ENCODE measurements around the gene CLMN.
"Not testable (repeated sequence)": the region's sequence is repeated elsewhere in the genome, so short reads cannot be mapped to it uniquely, and the experiment has no call there.

CLMN gene

GRCh38 chr14:95215094-95215725 is 104.5 kb downstream of the CLMN start:
- DNase-seq = no peak

- DNase-seq = no peak
These were observed 105.9 kb downstream of the CLMN start for GRCh38 chr14:95213774-95214173.

GRCh38 chr14:95211721-95212504 is 107.8 kb downstream of the CLMN start:
- DNase-seq = no peak

DNA sequence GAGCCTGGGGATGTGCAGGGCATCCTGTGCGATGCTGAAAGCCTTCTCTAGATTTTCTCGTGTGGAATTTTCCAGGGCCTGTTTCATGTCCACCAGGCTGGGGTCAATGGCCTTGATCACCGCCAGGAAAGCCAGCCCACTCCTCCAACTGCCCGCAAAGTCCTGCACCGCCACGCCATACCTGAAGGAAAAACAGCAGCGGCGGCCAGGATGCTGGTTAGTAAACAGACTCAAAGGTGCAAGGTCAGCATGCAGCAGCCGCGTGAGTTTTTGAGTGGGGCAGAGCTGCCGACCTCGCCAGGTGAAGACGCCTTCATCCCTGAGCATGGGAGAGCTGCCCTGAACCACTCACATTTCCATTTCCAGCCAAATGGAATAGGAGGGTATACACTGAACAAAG is 109.0 kb downstream of the CLMN start:
- DNase-seq = no peak

DNA sequence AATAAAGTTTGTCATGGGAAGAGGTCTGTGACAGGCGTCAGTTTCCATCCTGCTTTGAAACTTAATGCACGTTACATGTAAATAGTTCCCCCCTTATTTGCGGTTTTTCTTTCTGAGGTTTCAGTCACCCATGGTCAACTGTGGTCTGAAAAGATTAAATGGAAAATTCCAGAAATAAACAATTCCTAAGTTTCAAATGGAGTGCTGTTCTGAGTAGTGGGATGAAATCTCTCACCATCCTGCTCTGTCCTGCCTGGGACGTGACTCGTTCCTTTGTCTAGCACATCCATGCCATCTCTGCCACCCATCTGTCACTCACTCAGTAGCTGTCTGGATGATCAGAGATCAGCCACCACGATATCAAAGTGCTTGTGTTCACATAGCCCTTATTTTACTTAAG is 111.1 kb downstream of the CLMN start:
- no peak for DNase-seq

DNA sequence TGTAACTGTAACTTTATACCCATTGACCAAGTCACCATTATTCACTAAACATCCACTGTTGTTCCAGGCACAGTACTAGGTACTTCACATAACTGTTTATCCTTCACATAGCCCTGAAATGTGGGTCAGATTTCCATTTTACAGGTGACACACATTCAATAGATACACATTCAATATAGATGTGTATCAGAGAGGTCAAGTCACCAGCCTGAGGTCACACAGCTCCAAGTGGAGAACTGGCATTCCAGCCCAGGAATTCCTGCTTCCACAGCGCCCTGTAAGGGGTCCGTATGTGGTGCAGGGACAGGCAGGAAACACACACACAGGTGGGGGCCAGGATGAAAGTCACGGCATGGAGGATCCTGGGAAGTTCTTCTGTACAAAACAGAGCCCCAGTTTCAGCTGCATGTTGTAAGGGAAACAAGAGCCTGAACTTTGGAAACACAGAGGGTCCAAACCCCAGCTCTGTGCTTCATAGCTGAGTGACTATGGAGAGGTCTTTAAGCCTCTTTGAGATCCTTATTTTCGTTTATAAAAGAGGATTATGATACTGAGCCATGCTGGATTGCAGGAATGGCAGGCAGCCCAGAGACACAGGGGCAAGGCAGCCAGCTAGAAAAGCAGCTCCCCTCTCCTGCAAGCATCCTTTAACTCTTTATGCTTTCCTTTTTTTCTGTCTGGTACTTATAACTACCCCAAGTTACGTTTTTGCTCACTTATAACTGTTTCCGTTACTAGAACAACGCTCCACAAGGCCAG is 112.1 kb downstream of the CLMN start:
- DNase-seq = no peak

GRCh38 chr14:95206534-95206933 is 113.2 kb downstream of the CLMN start:
- no peak for DNase-seq

DNA sequence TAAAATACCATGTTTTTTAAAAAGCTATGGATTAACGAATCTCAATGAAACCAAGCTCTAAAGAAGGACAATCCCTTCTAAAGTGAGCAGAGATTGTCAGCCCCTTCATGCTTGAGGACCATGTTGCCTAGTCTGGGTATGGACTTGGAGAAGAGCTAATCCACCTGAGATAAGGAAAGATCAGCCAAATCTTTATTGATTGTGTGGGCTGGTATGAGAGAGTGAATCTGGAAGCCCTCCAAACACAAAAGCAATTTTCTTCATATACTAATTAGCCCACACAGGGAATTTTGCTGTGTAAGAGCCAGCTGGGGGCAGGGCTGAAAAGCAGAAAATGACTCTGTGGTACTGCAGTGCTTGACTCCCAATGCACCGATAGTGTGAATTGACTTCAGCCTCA is 115.0 kb downstream of the CLMN start:
- DNase-seq = no peak

- not testable (repeated sequence) for DNase-seq
These were observed 118.0 kb downstream of the CLMN start for GRCh38 chr14:95201745-95202144.

DNA sequence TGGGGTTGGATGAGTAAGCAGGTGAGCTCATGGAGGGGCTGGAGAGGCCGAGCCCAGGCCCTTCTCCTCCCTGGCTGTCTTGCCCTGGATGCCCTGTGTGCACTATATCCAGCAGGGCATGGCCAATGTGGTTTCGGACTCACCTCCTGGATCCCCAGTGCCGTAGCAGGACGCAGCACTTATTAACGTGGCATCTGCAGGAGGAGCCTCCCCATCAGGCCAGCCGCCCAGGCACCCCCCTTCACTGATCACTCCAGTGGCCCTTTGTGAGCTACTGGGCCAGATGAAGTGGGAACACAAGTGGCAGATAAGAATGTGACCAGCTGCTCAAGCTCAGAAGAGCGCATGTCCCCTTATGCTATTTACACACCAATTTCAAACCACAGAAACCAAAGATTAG is 119.3 kb downstream of the CLMN start:
- no peak for DNase-seq

- no peak for DNase-seq
These were observed 120.3 kb downstream of the CLMN start for GRCh38 chr14:95199298-95199983.

DNA sequence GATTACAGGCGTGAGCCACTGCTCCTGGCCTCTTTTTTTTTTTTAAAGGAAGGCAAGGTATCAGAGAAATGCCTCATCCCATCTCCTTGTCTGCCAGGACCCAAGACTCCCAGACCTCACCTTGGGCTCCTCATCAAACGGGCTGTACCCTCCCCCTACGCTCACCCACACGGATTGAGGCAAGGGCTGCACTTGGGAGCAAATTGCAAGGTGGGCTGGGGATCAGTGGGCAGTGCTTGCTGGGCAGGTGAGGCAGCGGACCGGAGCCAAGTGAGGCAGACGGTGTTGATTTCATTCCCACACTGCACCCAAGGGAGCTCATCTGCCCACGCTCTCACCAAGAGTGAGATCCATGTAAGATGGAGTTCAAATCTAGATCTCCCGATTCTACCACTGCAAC is 121.4 kb downstream of the CLMN start:
- DNase-seq = no peak

DNA sequence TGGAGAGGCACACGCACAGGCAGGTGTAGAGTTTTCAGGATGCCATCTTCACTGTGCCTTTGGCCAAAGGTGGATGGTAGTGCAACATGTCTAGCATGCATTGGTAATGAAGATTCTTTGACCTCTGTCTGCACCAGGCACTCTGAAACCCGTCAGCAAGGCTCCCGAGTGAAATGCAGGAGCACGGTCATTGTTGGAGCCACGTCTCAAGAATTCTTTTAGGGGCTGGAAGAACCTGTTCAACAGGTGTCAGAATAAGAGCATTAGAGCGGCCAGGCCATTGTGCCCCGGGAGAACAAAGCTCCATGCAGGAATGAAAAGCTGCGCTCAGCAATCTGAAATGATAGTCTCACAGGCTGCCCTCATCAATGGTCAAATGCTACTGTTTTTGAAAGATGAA is 122.2 kb downstream of the CLMN start:
- DNase-seq = no peak

GRCh38 chr14:95196826-95197545 is 122.7 kb downstream of the CLMN start:
- no peak for DNase-seq

DNA sequence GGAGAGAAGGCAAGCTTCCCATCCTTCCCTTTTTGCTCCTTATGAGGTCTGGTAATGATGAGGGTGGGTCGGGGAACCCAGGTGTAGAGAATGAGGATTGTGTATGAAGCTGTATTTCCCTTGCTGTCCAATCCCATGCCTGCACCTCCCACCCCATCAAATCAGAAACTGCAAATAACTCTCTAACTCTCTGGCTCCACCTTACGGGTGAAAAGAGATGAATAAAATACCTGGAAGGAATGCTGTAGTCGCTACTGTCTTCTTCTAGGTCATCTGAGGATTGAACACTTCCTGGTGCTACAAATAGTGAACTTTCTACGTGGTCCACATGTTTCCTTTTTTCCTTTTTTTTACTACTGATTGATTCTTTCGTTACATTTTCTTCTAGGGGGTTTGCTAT is 123.4 kb downstream of the CLMN start:
- no peak for DNase-seq

- DNase-seq = no peak
These were observed 124.7 kb downstream of the CLMN start for GRCh38 chr14:95195031-95195430.

DNA sequence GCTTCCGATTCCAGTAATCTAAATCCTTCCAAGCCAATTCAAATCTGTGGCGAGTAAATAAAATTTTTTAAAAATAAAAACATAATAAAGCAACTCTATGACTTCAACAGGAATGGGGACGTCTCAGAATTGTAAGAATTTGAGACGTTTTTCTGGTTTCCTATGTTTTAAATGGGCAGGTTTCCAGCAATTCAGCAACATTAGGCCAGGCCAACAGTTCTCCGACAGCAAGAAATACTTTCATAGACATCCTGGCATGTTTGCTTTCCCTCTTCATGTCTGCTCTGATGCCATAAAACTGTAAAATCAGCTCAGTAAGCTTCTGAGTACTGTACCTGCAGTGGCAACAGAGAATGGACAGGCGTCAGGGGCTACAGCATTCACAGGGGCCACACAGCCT is 126.6 kb downstream of the CLMN start:
- DNase-seq = no peak

- no peak for DNase-seq
These were observed 127.4 kb downstream of the CLMN start for GRCh38 chr14:95192311-95192710.

- no peak for DNase-seq
These were observed 128.1 kb downstream of the CLMN start for GRCh38 chr14:95191445-95192199.

- DNase-seq = no peak
These were observed 128.9 kb downstream of the CLMN start for GRCh38 chr14:95190857-95191256.

- no peak for DNase-seq
These were observed 129.3 kb downstream of the CLMN start for GRCh38 chr14:95190346-95190840.

Data from stimulated activated CD4-positive, alpha-beta T cell treated with anti-CD3 and anti-CD28 coated beads, Interleukin-2, amount 100 ng/mL, for 24 hours (primary cell).